GM19193 (cell line): ENCODE data around the gene TMEM144.

Experiments
- POLR2A ChIP-seq: IDR thresholded peaks from 4 replicates; pipeline ENCODE4 v1.6.1; 2011; ENCODE audit not compliant: insufficient read depth, insufficient read length; ENCODE audit errors: extremely low read depth

Gene TMEM144

GRCh38 chr4:158208963-158209640 lies 1.2 kb upstream of the TMEM144 start:
- no peak for TF ChIP-seq POLR2A

- no peak for TF ChIP-seq POLR2A
Observed at GRCh38 chr4:158211222-158211621, 936 bp downstream of the TMEM144 start.

DNA sequence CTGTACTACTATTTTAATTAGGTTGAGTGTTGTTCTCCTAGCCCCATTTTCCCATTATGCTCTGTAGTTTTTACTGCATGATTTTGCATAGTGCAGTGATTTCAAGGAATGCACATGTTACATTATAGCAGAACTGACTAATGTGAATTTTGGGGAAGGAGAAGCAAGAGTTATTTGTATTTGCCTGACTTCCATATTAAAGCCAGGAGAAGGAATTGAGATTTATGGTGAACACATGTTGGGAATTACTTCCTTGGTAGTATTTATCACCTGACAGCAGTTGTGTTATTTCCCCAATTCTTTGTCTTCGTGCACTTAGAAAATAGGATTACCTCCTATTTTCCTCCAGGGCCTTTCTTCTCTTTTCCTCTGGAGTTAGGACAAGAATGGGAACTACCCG lies 3.2 kb downstream of the TMEM144 start:
- no peak for TF ChIP-seq POLR2A

DNA sequence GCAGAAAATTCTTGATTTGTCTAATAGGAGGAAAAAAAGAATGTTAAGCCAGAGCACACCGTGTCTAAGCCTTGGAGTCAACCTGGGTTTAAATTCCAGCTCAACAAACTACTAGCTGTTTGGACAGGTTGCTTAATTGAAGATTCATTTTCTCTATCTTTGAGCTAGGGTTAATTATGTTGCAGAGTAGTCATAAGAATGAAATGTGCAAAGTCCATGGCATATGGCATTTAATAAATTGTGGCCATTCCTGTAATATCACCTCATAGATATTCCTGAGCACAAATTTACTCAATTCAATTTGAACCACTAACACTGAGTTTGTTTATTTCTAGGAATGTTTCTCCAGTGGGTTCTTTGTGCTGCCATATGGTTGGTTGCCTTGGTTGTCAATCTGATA lies 4.6 kb downstream of the TMEM144 start:
- TF ChIP-seq POLR2A = no peak

GRCh38 chr4:158217763-158218162 lies 7.5 kb downstream of the TMEM144 start:
- no peak for TF ChIP-seq POLR2A

GRCh38 chr4:158219623-158220022 lies 9.3 kb downstream of the TMEM144 start:
- no peak for TF ChIP-seq POLR2A

DNA sequence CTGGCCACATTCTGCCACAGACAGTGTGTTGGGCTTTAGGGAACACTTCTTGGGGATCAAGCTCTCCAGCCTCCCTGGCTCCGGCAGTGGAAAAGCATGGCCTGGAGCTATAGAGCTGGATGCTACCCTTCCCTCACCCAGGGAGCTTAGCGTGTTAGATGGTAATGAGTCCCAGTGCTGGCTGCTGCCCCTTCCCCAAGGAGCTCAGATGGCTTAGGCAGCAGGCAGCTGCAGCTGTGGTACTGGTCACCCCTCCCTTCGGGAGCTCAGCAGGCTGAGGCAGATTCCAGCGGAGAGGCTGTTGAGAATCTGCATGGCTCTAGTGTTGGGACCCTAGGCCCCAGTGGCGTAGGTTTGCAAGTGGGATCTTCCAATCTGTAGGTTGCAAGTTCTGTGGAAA lies 19.5 kb downstream of the TMEM144 start:
- no peak for TF ChIP-seq POLR2A

- TF ChIP-seq POLR2A = no peak
Observed at GRCh38 chr4:158234671-158235070, 24.4 kb downstream of the TMEM144 start.

DNA sequence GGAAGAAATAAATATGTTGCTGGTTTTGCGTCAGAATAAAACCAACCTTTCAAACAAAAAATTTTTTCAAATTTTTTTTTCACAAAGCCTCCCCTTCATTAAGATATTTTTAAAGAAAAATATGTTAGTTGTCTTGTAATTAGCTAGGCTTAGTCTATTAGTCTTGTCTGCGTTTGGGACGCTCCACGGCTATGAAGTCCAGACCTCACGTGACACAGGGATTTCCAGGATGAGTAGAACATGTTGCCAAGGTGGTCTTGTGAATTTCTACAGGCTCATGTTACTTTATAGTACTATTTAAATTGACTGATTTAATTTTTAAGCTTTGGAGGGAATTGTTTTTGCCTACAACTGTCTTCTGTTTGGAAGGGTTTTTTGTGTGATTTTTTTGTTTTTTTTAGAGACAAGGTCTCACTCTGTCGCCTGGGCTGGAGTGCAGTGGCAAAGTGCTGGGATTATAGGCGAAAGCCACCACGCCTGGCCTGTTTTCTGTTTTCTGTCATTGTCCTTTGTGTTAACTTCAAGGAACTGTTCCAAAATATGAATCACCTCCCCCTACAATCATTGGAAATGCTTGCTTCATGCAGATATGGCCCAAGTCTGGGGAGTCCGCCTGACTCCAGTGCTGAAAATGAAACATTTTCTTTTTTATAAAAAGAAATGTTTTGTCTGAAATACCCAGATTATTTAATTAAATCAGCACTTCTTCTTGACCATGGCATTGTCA lies 26.2 kb downstream of the TMEM144 start:
- no peak for TF ChIP-seq POLR2A

- TF ChIP-seq POLR2A = no peak
Observed at GRCh38 chr4:158238575-158238974, 28.3 kb downstream of the TMEM144 start.

GRCh38 chr4:158239196-158239595 lies 28.9 kb downstream of the TMEM144 start:
- no peak for TF ChIP-seq POLR2A

DNA sequence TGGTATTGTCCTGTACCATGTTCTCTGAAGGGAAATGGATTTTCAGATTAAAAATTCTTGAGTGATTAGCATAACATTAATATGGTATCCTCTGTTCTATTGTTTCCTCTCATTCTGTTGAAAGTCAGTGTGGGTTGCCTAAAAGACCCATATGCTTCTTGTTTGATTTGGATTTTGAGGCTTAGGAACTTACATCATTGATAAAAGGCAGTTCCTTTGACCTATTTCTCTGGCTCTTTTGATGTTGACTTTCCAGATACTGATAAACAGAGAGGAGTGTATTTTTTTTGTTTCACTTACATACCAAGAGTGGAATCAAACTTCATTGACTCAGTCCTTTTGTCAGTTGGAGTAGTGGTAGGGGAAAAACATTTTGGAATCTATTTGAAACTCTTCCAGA lies 32.8 kb downstream of the TMEM144 start:
- no peak for TF ChIP-seq POLR2A

DNA sequence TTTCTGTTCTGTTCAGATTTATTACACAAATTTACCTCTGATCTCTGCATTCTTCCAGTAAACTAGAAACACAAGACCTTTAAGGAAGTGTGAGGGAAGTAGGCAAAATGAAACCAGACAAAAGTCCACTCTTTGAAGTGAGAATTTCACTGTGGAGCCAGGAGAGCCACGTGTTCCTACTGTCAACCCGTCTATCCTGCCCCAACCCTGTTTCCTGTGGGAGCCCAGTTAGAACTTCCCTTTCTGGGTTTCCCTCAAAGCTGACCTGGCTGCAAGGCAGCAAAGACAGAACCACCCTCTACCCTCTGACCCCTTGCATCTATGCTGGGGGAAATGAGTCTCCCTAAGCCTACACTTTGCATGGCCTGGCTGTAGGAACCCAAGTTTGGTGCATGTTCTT lies 40.0 kb downstream of the TMEM144 start:
- TF ChIP-seq POLR2A = no peak

- TF ChIP-seq POLR2A = no peak
Observed at GRCh38 chr4:158253350-158253980, 43.2 kb downstream of the TMEM144 start.

DNA sequence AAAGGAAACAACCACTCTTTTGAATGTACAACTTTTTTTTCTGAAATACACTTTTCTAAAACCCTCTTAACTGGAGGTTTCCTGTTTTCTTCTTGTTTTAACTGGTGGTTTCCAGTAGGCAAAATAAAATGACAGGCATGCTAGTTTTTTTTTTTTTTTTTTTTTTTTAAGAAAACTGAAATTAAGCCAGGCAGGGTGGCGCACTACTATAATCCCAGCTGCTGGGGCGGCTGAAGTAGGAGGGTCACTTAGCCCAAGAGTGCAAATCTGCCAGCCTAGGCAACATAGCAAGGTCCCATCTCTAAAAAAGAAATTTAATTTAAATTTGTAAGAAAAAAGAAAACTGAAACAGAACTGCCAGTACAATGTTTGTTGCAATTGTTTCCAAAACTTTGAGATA lies 44.0 kb downstream of the TMEM144 start:
- TF ChIP-seq POLR2A = no peak
